Activated CD4-positive, CD25-positive, alpha-beta regulatory T cell (primary cell): Measurements from ENCODE around the gene ATR.
"Not testable (repeated sequence)": the region's sequence is repeated elsewhere in the genome, so short reads cannot be mapped to it uniquely, and the experiment has no call there.

ENCODE experiments used
- DNase-seq, 4 experiments: peaks; one replicate each; lab custom pipeline; 2025; lab: John Stamatoyannopoulos, UW

The ATR gene

GRCh38 chr3:142447852-142448823, 130.4 kb downstream of the ATR start, which contains the start of gene XRN1:
XRN1 (minus strand) TSS chr3:142448037; CDS start chr3:142447944, 93 bp downstream.
- peak; percentile 87 to 93 (median 92) for DNase-seq

GRCh38 chr3:142447301-142447851, 131.2 kb downstream of the ATR start:
- peak; percentile 18 to 38 (median 20) for DNase-seq

GRCh38 chr3:142445816-142446254, 132.7 kb downstream of the ATR start:
- DNase-seq: no peak

- DNase-seq: no peak
Measured at GRCh38 chr3:142444343-142444742, 134.2 kb downstream of the ATR start.

GRCh38 chr3:142443060-142443459, 135.5 kb downstream of the ATR start:
- DNase-seq: not testable (repeated sequence)

- DNase-seq: not testable (repeated sequence)
Measured at GRCh38 chr3:142439499-142440220, 138.9 kb downstream of the ATR start.

GRCh38 chr3:142438096-142438495, 140.4 kb downstream of the ATR start:
- not testable (repeated sequence) for DNase-seq

- DNase-seq: no peak
Measured at GRCh38 chr3:142436951-142437585, 141.5 kb downstream of the ATR start.

- no peak for DNase-seq
Measured at GRCh38 chr3:142434503-142434902, 144.0 kb downstream of the ATR start.

- no peak for DNase-seq
Measured at GRCh38 chr3:142433110-142433509, 145.4 kb downstream of the ATR start.

- no peak for DNase-seq
Measured at GRCh38 chr3:142429582-142429981, 149.0 kb downstream of the ATR start.

- no peak for DNase-seq
Measured at GRCh38 chr3:142424754-142425153, 153.8 kb downstream of the ATR start.

GRCh38 chr3:142418926-142419592, 159.5 kb downstream of the ATR start:
- no peak for DNase-seq

- DNase-seq: no peak
Measured at GRCh38 chr3:142417302-142417701, 161.2 kb downstream of the ATR start.

GRCh38 chr3:142400537-142400936, 178.0 kb downstream of the ATR start:
- not testable (repeated sequence) for DNase-seq
